HepG2 (cell line): ENCODE measurements around the gene TMED9. TPM values are rescaled to one million over a fixed set of nuclear protein-coding genes. Genes with fewer than 3 reads are reported as not detected.

Experiments
- ATAC-seq: fragments of 200-7000 bp; cut with Tn5 transposase; 3 replicates; pipeline ENCODE4 v1.9.1; 2020; ENCODE audit warnings: mild to moderate bottlenecking, moderate library complexity
- BruUV-seq: library from RNA; stranded (reverse); fragments of 400-500 nt; replicated peaks from 2 replicates; lab custom pipeline; 2021; lab: Mats Ljungman, UMichigan
- CTCF ChIA-PET: fragments of 300-600 bp; formaldehyde crosslinking; extraction: SDS; loops from one replicate; lab custom pipeline; 2021; ENCODE audit warnings: low total read pairs, inconsistent platforms, low intra/inter-chr PET ratio; lab: Yijun Ruan, JAX
- POLR2A ChIA-PET: fragments of 350-600 bp; sonication (Branson Sonifier 250); formaldehyde crosslinking; loops from one replicate; lab custom pipeline; 2020; ENCODE audit warnings: antibody characterized with exemption, inconsistent platforms; lab: Yijun Ruan, JAX
- DNase-seq: peaks from one replicate; pipeline ENCODE4 v3.0.0-alpha.2; 2015; ENCODE audit warnings: low spot score
- FAIRE-seq: peaks from 3 replicates; lab custom pipeline; 2011; peaks lifted over from hg19 to GRCh38; lab: Jason Lieb, UNC
- H2AFZ ChIP-seq: one replicate; pipeline ENCODE4 v1.6.1; 2011; ENCODE audit warnings: low read length, inconsistent platforms
- H3K27ac ChIP-seq: fragments of 300-600 bp; 3 replicates; pipeline ENCODE4 v1.8.0; 2011; ENCODE audit warnings: mixed run types, mild to moderate bottlenecking, mixed read lengths, low read length, inconsistent platforms; ENCODE audit not compliant: insufficient read depth; ENCODE audit errors: extremely low read length
- H3K27me3 ChIP-seq, 2 experiments: fragments of 200-600 bp in 1 of 2; 2 replicates in 1 of 2; 3 replicates in 1 of 2; pipeline versions ENCODE4 v1.6.0 to v1.8.0; 2011; ENCODE audit warnings: low read length in 2 of 2, mild to moderate bottlenecking in 2 of 2, moderate library complexity in 2 of 2, inconsistent platforms in 1 of 2; ENCODE audit not compliant: insufficient read depth in 2 of 2, control insufficient read depth in 1 of 2
- H3K36me3 ChIP-seq, 2 experiments: fragments of 200-600 bp in 1 of 2; replicated peaks in 1 of 2; 2 replicates in 1 of 2; 3 replicates in 1 of 2; pipeline versions ENCODE4 v1.5.1 to v1.8.0; 2011; ENCODE audit warnings: low read length in 2 of 2, inconsistent platforms in 1 of 2; ENCODE audit not compliant: insufficient read depth in 2 of 2, control insufficient read depth in 1 of 2
- H3K4me1 ChIP-seq: 2 replicates; pipeline ENCODE4 v1.5.1; 2012; ENCODE audit warnings: low read length, inconsistent platforms; ENCODE audit not compliant: insufficient read depth
- H3K4me2 ChIP-seq: 2 replicates; pipeline ENCODE4 v1.6.0; 2011; ENCODE audit warnings: low read depth, low read length, inconsistent platforms
- H3K4me3 ChIP-seq, 3 experiments: fragments of 200-600 bp in 1 of 3; sonication (generic), shearing (Covaris generic) in 1 of 3; replicated peaks in 1 of 3; 2 replicates each; pipeline ENCODE4 v1.5.1; 2011 to 2016; ENCODE audit warnings: low read length in 3 of 3, inconsistent platforms in 2 of 3, low read depth in 2 of 3, mild to moderate bottlenecking in 2 of 3, control low read depth in 1 of 3, mixed read lengths in 1 of 3; ENCODE audit not compliant: insufficient read depth in 1 of 3
- H3K79me2 ChIP-seq: one replicate; pipeline ENCODE4 v1.6.1; 2011; ENCODE audit warnings: low read length, inconsistent platforms; ENCODE audit not compliant: insufficient read depth
- H3K9ac ChIP-seq: 2 replicates; pipeline ENCODE4 v1.6.0; 2011; ENCODE audit warnings: mild to moderate bottlenecking, low read depth, low read length, inconsistent platforms; ENCODE audit not compliant: insufficient read depth
- H3K9me3 ChIP-seq: 2 replicates; pipeline ENCODE4 v1.5.1; 2012; ENCODE audit warnings: mild to moderate bottlenecking, low read length
- H4K20me1 ChIP-seq: 2 replicates; pipeline ENCODE4 v1.6.0; 2011; ENCODE audit warnings: inconsistent platforms, mild to moderate bottlenecking, low read length, moderate library complexity; ENCODE audit not compliant: insufficient read depth
- ARHGAP35 ChIP-seq: sonication (generic); formaldehyde crosslinking; IDR thresholded peaks from 2 replicates; pipeline ENCODE4 v1.9.0; 2022; ENCODE audit warnings: mild to moderate bottlenecking, inconsistent platforms, moderate library complexity, missing genetic modification reagents, borderline replicate concordance
- MEIS1 ChIP-seq: sonication (generic); formaldehyde crosslinking; IDR thresholded peaks from 2 replicates; pipeline ENCODE4 v1.9.0; 2021; ENCODE audit warnings: mild to moderate bottlenecking, missing genetic modification reagents, moderate library complexity, borderline replicate concordance
- MYNN ChIP-seq: sonication (generic); formaldehyde crosslinking; IDR thresholded peaks from 2 replicates; pipeline ENCODE4 v1.4.0; 2020; ENCODE audit warnings: mild to moderate bottlenecking, low read depth, missing genetic modification reagents
- NFIC ChIP-seq: IDR thresholded peaks from 2 replicates; pipeline ENCODE4 v1.6.1; 2012; ENCODE audit warnings: mild to moderate bottlenecking, low read length, inconsistent platforms
- PHF5A ChIP-seq: IDR thresholded peaks from one replicate; pipeline ENCODE4 v1.6.1; 2018; ENCODE audit warnings: low read depth, missing genetic modification reagents; ENCODE audit not compliant: unreplicated experiment
- SMAD9 ChIP-seq: sonication (generic); formaldehyde crosslinking; IDR thresholded peaks from 2 replicates; pipeline ENCODE4 v1.5.1; 2020; ENCODE audit warnings: mild to moderate bottlenecking, missing genetic modification reagents
- ZFX ChIP-seq: sonication (generic); formaldehyde crosslinking; IDR thresholded peaks from 2 replicates; pipeline ENCODE4 v1.4.0; 2020; ENCODE audit warnings: mild to moderate bottlenecking, low read depth, missing genetic modification reagents, moderate library complexity
- ZNF264 ChIP-seq: sonication (generic); formaldehyde crosslinking; IDR thresholded peaks from 2 replicates; pipeline ENCODE4 v1.4.0; 2020; ENCODE audit warnings: missing genetic modification reagents
- ZNF776 ChIP-seq: sonication (generic); formaldehyde crosslinking; IDR thresholded peaks from 2 replicates; pipeline ENCODE4 v1.4.0; 2020; ENCODE audit warnings: mild to moderate bottlenecking, missing genetic modification reagents
- WGBS: methylation state at CpG from one replicate; pipeline ENCODE4 v1.1.6; 2017; ENCODE audit warnings: low lambda C conversion rate; 5-methylcytosine and 5-hydroxymethylcytosine counted together
- in situ Hi-C: cut with HindIII; loops from 2 replicates; pipeline ENCODE4 v1.10.0; 2017; ENCODE audit warnings: low pct_unique_long_range_greater_than_20kb; ENCODE audit not compliant: extremely low pct_ligation_motif_present
- intact Hi-C: fragments of 100-400 bp; cut with micrococcal nuclease; formaldehyde crosslinking; loops from one replicate; pipeline ENCODE4 v1.10.0; 2022; ENCODE audit not compliant: unreplicated experiment
- polyA plus RNA-seq, 8 experiments: library from polyadenylated mRNA; depleted of rRNA in 3 of 8; stranded (reverse) in 7 of 8; unstranded in 1 of 8; fragments of >200 nt; fragmentation: Illumina TruSeq in 4 of 8; extraction: Trizol in 4 of 8; gene quantifications; 2 replicates each; pipeline versions ENCODE4 v1.2.1 to v1.2.3, GENCODE V29; 2011 to 2016; ENCODE audit warnings: low read depth in 4 of 8, missing spikeins in 1 of 8, mixed read lengths in 1 of 8; ENCODE audit not compliant: insufficient read depth in 1 of 8
- total RNA-seq, 5 experiments: library from RNA; depleted of rRNA; stranded (reverse); fragments of >200 nt; fragmentation: Illumina TruSeq; extraction: Trizol; gene quantifications; 2 replicates each; pipeline ENCODE4 v1.2.3, GENCODE V29; 2016; ENCODE audit warnings: low read depth in 1 of 5
- TF ChIP-seq, protein P1 (sequence below): sonication (generic); formaldehyde crosslinking; IDR thresholded peaks from 2 replicates; pipeline ENCODE4 v1.5.0; 2020; ENCODE audit warnings: mild to moderate bottlenecking, low read depth, missing genetic modification reagents, borderline replicate concordance
- TF ChIP-seq, protein P2 (sequence below): sonication (generic); formaldehyde crosslinking; IDR thresholded peaks from 2 replicates; pipeline ENCODE4 v1.4.0; 2020; ENCODE audit warnings: mild to moderate bottlenecking, low read depth, missing genetic modification reagents
- TF ChIP-seq, protein P3 (sequence below): sonication (generic); formaldehyde crosslinking; IDR thresholded peaks from 2 replicates; pipeline ENCODE4 v1.5.0; 2020; ENCODE audit warnings: mild to moderate bottlenecking, missing genetic modification reagents
- TF ChIP-seq, protein P4 (sequence below): IDR thresholded peaks from 2 replicates; pipeline ENCODE4 v1.6.1; 2016; ENCODE audit warnings: missing genetic modification reagents, missing compliant biosample characterization
- TF ChIP-seq, protein P5 (sequence below): fragments of 450-650 bp; IDR thresholded peaks from 2 replicates; pipeline ENCODE4 v1.6.1; 2017; ENCODE audit warnings: mild to moderate bottlenecking

The TMED9 gene
- total and polyA plus RNA-seq, 2 of the 13 experiments (the other 11 are each of a cell fraction or from before 2014, with no cell fraction given): 161 to 350 TPM

DNA sequence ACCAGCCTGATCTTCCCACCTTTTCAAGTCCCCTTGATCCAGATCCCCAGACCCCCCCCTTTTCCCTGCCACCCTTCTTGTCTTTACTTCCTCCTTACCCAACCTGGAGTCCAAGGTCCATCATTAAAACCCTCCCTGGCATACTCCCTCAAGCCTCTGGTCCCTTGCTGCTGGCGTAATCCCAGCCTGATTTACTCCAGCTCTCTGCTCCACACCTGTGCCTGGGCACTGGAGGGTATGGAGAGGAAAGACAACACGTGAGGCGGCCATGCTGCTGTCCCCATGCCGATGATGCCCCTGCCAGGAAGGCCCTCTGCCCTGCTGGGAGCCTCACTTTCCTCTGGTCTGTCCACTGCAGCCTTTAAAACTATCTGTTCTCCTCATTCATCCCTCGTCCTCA is 13.1 kb downstream of the TMED9 start (continued):
- TF ChIP-seq, protein P1, sequence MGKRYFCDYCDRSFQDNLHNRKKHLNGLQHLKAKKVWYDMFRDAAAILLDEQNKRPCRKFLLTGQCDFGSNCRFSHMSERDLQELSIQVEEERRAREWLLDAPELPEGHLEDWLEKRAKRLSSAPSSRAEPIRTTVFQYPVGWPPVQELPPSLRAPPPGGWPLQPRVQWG (CRISPR knock-in tag): no peak
- TF ChIP-seq MYNN (CRISPR knock-in tag) (no peak), MEIS1 (no peak), ZNF776 (CRISPR knock-in tag) (no peak)

DNA sequence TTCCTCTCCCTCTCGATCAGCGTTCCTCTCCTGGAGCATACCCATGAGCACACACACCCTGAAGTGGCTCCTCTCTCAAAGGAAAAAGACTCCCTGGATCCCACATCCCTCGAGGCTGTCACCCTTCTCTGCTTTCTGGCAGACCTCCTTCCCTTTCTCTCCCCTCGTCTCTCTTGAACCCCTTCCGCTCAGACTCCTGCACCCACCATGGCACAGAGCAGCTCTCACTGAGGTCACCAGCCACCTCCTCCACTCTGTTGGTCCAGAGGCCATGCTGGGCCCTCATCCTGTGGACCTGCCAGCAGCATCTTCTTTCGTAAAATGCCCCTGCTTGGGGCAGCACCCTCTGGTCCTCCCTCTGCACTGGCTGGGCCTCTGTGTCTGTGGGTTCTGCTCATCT is 13.7 kb downstream of the TMED9 start:
- Histone ChIP-seq H3K79me2 (peaks cover 2% of the 10 kb centered on the region), H3K27ac (no peak overlapping the region), H3K9me3 (no peaks in the 10 kb centered on the region), H3K36me3 (no peaks in the 10 kb centered on the region; a peak in 2 of 5 replicates), H3K4me1 (peaks cover 24% of the 10 kb centered on the region), H4K20me1 (no peaks in the 10 kb centered on the region), H3K9ac (no peak overlapping the region), H2AFZ (no peak overlapping the region), H3K27me3 (no peaks in the 10 kb centered on the region), H3K4me3 (no peak overlapping the region), H3K4me2 (no peak overlapping the region)
- no peak for DNase-seq
- ChIA-PET POLR2A (no interaction called here), CTCF (no interaction called here)
- BruUV-seq: no TSS peak
- no peak for FAIRE-seq
- intact Hi-C loops (loop anchor here (2.0 kb wide), 1 partner anchor 33 kb away; no protein-coding TSS in a partner anchor), in situ Hi-C loops (loop anchor here (25.0 kb wide), 1 partner anchor 457 kb away; no protein-coding TSS in a partner anchor)
- WGBS: 89% methylated on average over 6 of the region's 6 CpGs
- ATAC-seq: no peak
- TF ChIP-seq, protein P2, sequence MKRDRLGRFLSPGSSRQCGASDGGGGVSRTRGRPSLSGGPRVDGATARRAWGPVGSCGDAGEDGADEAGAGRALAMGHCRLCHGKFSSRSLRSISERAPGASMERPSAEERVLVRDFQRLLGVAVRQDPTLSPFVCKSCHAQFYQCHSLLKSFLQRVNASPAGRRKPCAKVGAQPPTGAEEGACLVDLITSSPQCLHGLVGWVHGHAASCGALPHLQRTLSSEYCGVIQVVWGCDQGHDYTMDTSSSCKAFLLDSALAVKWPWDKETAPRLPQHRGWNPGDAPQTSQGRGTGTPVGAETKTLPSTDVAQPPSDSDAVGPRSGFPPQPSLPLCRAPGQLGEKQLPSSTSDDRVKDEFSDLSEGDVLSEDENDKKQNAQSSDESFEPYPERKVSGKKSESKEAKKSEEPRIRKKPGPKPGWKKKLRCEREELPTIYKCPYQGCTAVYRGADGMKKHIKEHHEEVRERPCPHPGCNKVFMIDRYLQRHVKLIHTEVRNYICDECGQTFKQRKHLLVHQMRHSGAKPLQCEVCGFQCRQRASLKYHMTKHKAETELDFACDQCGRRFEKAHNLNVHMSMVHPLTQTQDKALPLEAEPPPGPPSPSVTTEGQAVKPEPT (CRISPR knock-in tag): no peak
- no peak for TF ChIP-seq PHF5A (CRISPR knock-in tag)
- no peak for TF ChIP-seq NFIC
- TF ChIP-seq, protein P3, sequence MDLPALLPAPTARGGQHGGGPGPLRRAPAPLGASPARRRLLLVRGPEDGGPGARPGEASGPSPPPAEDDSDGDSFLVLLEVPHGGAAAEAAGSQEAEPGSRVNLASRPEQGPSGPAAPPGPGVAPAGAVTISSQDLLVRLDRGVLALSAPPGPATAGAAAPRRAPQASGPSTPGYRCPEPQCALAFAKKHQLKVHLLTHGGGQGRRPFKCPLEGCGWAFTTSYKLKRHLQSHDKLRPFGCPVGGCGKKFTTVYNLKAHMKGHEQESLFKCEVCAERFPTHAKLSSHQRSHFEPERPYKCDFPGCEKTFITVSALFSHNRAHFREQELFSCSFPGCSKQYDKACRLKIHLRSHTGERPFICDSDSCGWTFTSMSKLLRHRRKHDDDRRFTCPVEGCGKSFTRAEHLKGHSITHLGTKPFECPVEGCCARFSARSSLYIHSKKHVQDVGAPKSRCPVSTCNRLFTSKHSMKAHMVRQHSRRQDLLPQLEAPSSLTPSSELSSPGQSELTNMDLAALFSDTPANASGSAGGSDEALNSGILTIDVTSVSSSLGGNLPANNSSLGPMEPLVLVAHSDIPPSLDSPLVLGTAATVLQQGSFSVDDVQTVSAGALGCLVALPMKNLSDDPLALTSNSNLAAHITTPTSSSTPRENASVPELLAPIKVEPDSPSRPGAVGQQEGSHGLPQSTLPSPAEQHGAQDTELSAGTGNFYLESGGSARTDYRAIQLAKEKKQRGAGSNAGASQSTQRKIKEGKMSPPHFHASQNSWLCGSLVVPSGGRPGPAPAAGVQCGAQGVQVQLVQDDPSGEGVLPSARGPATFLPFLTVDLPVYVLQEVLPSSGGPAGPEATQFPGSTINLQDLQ (CRISPR knock-in tag): no peak
- no peak for TF ChIP-seq ZNF264 (CRISPR knock-in tag)
- TF ChIP-seq, protein P4, sequence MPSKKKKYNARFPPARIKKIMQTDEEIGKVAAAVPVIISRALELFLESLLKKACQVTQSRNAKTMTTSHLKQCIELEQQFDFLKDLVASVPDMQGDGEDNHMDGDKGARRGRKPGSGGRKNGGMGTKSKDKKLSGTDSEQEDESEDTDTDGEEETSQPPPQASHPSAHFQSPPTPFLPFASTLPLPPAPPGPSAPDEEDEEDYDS (CRISPR knock-in tag): no peak
- TF ChIP-seq, protein P5, sequence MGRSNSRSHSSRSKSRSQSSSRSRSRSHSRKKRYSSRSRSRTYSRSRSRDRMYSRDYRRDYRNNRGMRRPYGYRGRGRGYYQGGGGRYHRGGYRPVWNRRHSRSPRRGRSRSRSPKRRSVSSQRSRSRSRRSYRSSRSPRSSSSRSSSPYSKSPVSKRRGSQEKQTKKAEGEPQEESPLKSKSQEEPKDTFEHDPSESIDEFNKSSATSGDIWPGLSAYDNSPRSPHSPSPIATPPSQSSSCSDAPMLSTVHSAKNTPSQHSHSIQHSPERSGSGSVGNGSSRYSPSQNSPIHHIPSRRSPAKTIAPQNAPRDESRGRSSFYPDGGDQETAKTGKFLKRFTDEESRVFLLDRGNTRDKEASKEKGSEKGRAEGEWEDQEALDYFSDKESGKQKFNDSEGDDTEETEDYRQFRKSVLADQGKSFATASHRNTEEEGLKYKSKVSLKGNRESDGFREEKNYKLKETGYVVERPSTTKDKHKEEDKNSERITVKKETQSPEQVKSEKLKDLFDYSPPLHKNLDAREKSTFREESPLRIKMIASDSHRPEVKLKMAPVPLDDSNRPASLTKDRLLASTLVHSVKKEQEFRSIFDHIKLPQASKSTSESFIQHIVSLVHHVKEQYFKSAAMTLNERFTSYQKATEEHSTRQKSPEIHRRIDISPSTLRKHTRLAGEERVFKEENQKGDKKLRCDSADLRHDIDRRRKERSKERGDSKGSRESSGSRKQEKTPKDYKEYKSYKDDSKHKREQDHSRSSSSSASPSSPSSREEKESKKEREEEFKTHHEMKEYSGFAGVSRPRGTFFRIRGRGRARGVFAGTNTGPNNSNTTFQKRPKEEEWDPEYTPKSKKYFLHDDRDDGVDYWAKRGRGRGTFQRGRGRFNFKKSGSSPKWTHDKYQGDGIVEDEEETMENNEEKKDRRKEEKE: no peak
- no peak for TF ChIP-seq SMAD9 (CRISPR knock-in tag)
- no peak for TF ChIP-seq ZFX (CRISPR knock-in tag)
- no peak for TF ChIP-seq ARHGAP35 (CRISPR knock-in tag)
